ENCODE measurements around the gene DCLRE1B. TPM values are rescaled to one million over a fixed set of nuclear protein-coding genes. Genes with fewer than 3 reads are reported as not detected.

Gene DCLRE1B
- total and polyA plus RNA-seq, 9 of the 15 experiments (the other 6 are each of a cell fraction or from before 2014, with no cell fraction given), result 10.6 to 28.8 (median 17.2) TPM

DNA sequence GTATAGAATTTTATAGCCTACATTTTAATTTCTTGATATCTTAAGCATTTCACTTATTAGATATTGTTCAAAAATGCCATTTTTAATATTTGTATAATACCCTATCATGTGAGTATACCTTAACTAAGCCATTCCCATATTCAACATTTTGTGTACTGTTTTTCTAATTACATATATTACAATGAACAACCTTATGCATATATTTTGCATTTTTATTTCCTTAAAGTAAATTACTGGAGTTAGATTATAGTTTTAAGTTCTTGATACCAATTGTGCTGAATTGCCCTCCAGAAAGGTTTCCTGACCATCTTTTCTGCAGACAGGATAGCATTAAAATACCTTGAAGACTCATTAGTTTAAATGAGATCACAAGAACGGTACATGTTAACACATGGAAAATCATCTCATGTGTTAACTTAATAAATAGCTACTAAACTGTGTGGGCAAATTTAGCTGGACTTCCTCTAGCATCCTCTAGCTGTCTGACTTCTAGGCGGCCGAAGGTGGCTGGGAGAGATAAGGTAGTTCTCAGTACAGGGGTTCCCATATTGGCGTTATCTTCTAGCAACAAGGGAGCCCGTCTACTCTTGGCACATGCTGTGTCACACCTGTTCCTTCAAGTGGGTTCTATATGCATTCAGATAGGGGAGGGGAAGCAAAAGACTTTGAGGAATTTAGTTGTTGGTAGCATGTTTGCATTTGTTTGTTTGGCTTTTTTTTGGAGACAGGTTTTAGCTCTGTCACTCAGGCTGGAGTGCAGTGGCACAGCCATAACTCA, 8.9 kb downstream of the DCLRE1B start:
- 1% methylated on average over 5 of the region's 5 CpGs for WGBS (ENCODE audit: insufficient coverage, low coverage, missing lambda C conversion rate)
- TF ChIP-seq, protein P1, sequence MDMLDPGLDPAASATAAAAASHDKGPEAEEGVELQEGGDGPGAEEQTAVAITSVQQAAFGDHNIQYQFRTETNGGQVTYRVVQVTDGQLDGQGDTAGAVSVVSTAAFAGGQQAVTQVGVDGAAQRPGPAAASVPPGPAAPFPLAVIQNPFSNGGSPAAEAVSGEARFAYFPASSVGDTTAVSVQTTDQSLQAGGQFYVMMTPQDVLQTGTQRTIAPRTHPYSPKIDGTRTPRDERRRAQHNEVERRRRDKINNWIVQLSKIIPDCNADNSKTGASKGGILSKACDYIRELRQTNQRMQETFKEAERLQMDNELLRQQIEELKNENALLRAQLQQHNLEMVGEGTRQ (CRISPR knock-in tag; IDR thresholded peaks at IDR 0.05), result no peak
- TF ChIP-seq SMAD3 (CRISPR knock-in tag; conservative IDR thresholded peaks at IDR 0.05), result no peak
- peak; percentile 81 for TF ChIP-seq MEIS2 (IDR thresholded peaks at IDR 0.05; ENCODE audit: partially characterized antibody)
- no peak for TF ChIP-seq CBX1 (IDR thresholded peaks at IDR 0.05; ENCODE audit: low read depth)
- TF ChIP-seq, protein P2, sequence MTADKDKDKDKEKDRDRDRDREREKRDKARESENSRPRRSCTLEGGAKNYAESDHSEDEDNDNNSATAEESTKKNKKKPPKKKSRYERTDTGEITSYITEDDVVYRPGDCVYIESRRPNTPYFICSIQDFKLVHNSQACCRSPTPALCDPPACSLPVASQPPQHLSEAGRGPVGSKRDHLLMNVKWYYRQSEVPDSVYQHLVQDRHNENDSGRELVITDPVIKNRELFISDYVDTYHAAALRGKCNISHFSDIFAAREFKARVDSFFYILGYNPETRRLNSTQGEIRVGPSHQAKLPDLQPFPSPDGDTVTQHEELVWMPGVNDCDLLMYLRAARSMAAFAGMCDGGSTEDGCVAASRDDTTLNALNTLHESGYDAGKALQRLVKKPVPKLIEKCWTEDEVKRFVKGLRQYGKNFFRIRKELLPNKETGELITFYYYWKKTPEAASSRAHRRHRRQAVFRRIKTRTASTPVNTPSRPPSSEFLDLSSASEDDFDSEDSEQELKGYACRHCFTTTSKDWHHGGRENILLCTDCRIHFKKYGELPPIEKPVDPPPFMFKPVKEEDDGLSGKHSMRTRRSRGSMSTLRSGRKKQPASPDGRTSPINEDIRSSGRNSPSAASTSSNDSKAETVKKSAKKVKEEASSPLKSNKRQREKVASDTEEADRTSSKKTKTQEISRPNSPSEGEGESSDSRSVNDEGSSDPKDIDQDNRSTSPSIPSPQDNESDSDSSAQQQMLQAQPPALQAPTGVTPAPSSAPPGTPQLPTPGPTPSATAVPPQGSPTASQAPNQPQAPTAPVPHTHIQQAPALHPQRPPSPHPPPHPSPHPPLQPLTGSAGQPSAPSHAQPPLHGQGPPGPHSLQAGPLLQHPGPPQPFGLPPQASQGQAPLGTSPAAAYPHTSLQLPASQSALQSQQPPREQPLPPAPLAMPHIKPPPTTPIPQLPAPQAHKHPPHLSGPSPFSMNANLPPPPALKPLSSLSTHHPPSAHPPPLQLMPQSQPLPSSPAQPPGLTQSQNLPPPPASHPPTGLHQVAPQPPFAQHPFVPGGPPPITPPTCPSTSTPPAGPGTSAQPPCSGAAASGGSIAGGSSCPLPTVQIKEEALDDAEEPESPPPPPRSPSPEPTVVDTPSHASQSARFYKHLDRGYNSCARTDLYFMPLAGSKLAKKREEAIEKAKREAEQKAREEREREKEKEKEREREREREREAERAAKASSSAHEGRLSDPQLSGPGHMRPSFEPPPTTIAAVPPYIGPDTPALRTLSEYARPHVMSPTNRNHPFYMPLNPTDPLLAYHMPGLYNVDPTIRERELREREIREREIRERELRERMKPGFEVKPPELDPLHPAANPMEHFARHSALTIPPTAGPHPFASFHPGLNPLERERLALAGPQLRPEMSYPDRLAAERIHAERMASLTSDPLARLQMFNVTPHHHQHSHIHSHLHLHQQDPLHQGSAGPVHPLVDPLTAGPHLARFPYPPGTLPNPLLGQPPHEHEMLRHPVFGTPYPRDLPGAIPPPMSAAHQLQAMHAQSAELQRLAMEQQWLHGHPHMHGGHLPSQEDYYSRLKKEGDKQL (CRISPR knock-in tag; IDR thresholded peaks at IDR 0.05; ENCODE audit: borderline replicate concordance), result no peak
- TF ChIP-seq, protein P3, sequence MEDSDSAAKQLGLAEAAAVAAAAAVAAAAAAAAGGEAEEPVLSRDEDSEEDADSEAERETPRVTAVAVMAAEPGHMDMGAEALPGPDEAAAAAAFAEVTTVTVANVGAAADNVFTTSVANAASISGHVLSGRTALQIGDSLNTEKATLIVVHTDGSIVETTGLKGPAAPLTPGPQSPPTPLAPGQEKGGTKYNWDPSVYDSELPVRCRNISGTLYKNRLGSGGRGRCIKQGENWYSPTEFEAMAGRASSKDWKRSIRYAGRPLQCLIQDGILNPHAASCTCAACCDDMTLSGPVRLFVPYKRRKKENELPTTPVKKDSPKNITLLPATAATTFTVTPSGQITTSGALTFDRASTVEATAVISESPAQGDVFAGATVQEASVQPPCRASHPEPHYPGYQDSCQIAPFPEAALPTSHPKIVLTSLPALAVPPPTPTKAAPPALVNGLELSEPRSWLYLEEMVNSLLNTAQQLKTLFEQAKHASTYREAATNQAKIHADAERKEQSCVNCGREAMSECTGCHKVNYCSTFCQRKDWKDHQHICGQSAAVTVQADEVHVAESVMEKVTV (CRISPR knock-in tag; IDR thresholded peaks at IDR 0.05), result 0 out of 2 replicates have a peak, but pooled peaks have one; percentile 12
- no peak for TF ChIP-seq RUNX1 (IDR thresholded peaks at IDR 0.05; ENCODE audit: low read depth)
- TF ChIP-seq ATF1 (CRISPR knock-in tag; IDR thresholded peaks at IDR 0.05), result no peak
- peak; percentile 44 for TF ChIP-seq ATF1 (tag; IDR thresholded peaks at IDR 0.05)
- TF ChIP-seq FOXP1 (CRISPR knock-in tag; IDR thresholded peaks at IDR 0.05), result no peak
- TF ChIP-seq CHD4 (IDR thresholded peaks at IDR 0.05; ENCODE audit: insufficient read depth, insufficient replicate concordance, low read depth, low read length, poor library complexity, severe bottlenecking), result no peak
- TF ChIP-seq ZNF583 (CRISPR knock-in tag; IDR thresholded peaks at IDR 0.05), result 0 out of 2 replicates have a peak, but pooled peaks have one; percentile 21

More for the DNA sequence above, 8.9 kb downstream of the DCLRE1B start:
- CTCF ChIA-PET (ENCODE audit: low intra/inter-chr PET ratio), result no interaction called here
- POLR2A ChIA-PET, result interaction anchor here (0.7 to 4.4 kb wide), 11 partner anchors 8 to 961 kb away, joined by 3 to 33 read pairs (median 3); partner anchors contain the start of genes AP4B1, DCLRE1B and HIPK1
- Histone ChIP-seq H3K9ac (ENCODE audit: insufficient read depth in 1 of 2, low read depth in 2 of 2, low read length in 2 of 2) (peak overlapping the region in 1 of 2 experiments; percentile 8; a peak in 1 of 4 replicates), H3K9me3 (replicated peaks; ENCODE audit: control insufficient read depth, insufficient read depth, low read depth, low read length) (no peaks in the 10 kb centered on the region), H4K20me1 (replicated peaks; ENCODE audit: control insufficient read depth, insufficient read depth, low read length) (no peaks in the 10 kb centered on the region), H3K79me2 (ENCODE audit: control insufficient read depth, insufficient read depth, low read length) (peaks cover 27% of the 10 kb centered on the region), H3K27ac (ENCODE audit: extremely low read depth, low read depth, low read length) (peak overlapping the region; percentile 7; the same call in 2 of the 3 replicates), H3K4me2 (ENCODE audit: insufficient read depth, low read length) (peak overlapping the region; percentile 13), H3K9me1 (ENCODE audit: control insufficient read depth, insufficient read depth, low read length) (peaks cover 3% of the 10 kb centered on the region), H3K4me3 (no peak overlapping the region), H3K36me3 (ENCODE audit: control insufficient read depth, insufficient read depth, low read length) (peaks cover 44% of the 10 kb centered on the region), H3K27me3 (ENCODE audit: control insufficient read depth in 2 of 2, insufficient read depth in 2 of 2, low read length in 2 of 2) (no peaks in the 10 kb centered on the region), H3K4me1 (replicated peaks in 1 of 2; ENCODE audit: control insufficient read depth in 2 of 2, insufficient read depth in 2 of 2, low read length in 2 of 2) (peaks cover 25 to 52% of the 10 kb centered on the region in 2 experiments; a peak in 4 of 5 replicates), H2AFZ (ENCODE audit: low read depth, low read length) (no peak overlapping the region)
- DNase-seq (ENCODE audit: extremely low read depth in 1 of 4, low spot score in 3 of 4) (peak; percentile 96 to 98 (median 97)), ATAC-seq (peak; percentile 90), FAIRE-seq (peak; percentile 99)
- intact Hi-C loops (cut with micrococcal nuclease), result loop anchor here (2.0 kb wide), 1 partner anchor 15 kb away; the partner anchor contains the start of gene HIPK1
- no TSS peak for BruUV-seq (replicated peaks)
- in situ Hi-C loops (cut with MboI), result no loop called here

Data from K562 (cell line).